HG03045 (cell line): ENCODE data around the gene ITM2C.

Source experiments
- ATAC-seq: cut with Tn5 transposase; IDR thresholded peaks from one replicate; pipeline ENCODE4 v1.9.1; 2021; ENCODE audit warnings: mild to moderate bottlenecking, moderate library complexity; ENCODE audit not compliant: unreplicated experiment

The ITM2C gene

GRCh38 chr2:230924092-230924469 is 59.3 kb downstream of the ITM2C start:
- ATAC-seq = peak; percentile 0

- ATAC-seq = peak; percentile 33
Observed at GRCh38 chr2:230924470-230925341, 60.0 kb downstream of the ITM2C start, which contains the start of gene GPR55. GPR55 (minus strand) TSS chr2:230925242; CDS start chr2:230910962, 14,280 bp downstream.

GRCh38 chr2:230925443-230925878 is 60.7 kb downstream of the ITM2C start:
- peak; percentile 31 for ATAC-seq

GRCh38 chr2:230925879-230926765 is 61.4 kb downstream of the ITM2C start:
- ATAC-seq = peak; percentile 35

GRCh38 chr2:230927711-230928341 is 63.1 kb downstream of the ITM2C start:
- no peak for ATAC-seq
